Mesothelial cell of epicardium (in vitro differentiated cells): ENCODE data around the gene BRPF3. TPM values are rescaled to one million over a fixed set of nuclear protein-coding genes. Genes with fewer than 3 reads are reported as not detected.

Source experiments
- DNase-seq, 2 experiments: peaks; one replicate each; pipeline ENCODE4 v3.0.0; 2021; ENCODE audit warnings: low spot score in 2 of 2; ENCODE audit not compliant: unreplicated experiment in 2 of 2
- H3K27ac Mint-ChIP-seq: 2 replicates; pipeline ENCODE4 v1.8.0; 2021; ENCODE audit warnings: mixed read lengths
- H3K27me3 Mint-ChIP-seq: 2 replicates; pipeline ENCODE4 v1.8.0; 2021; ENCODE audit warnings: low read depth, mixed read lengths
- H3K36me3 Mint-ChIP-seq: 2 replicates; pipeline ENCODE4 v1.8.0; 2021; ENCODE audit warnings: mixed read lengths
- H3K4me1 Mint-ChIP-seq: 2 replicates; pipeline ENCODE4 v1.8.0; 2021; ENCODE audit warnings: mixed read lengths
- H3K4me3 Mint-ChIP-seq: 2 replicates; pipeline ENCODE4 v1.8.0; 2021; ENCODE audit warnings: mild to moderate bottlenecking, moderate library complexity, mixed read lengths
- H3K9me3 Mint-ChIP-seq: 2 replicates; pipeline ENCODE4 v1.8.0; 2021; ENCODE audit warnings: mixed read lengths
- CTCF ChIP-seq: fragments of 200-600 bp; sonication (generic); IDR thresholded peaks from one replicate; pipeline ENCODE4 v1.5.0; 2021; ENCODE audit warnings: antibody characterized with exemption; ENCODE audit not compliant: unreplicated experiment
- total RNA-seq: library from RNA; stranded (reverse); gene quantifications from 3 replicates; pipeline ENCODE4 v1.2.1, GENCODE V29; 2021

The BRPF3 gene
- total RNA-seq, 1 donor from 2014 or later, result 54.1 TPM

GRCh38 chr6:36195471-36196112, 952 bp upstream of the BRPF3 start:
- peak overlapping the region; percentile 73 for H3K4me3 Mint-ChIP-seq
- no peaks in the 10 kb centered on the region for H3K27me3 Mint-ChIP-seq
- peaks cover 3% of the 10 kb centered on the region for H3K9me3 Mint-ChIP-seq
- H3K4me1 Mint-ChIP-seq, result peaks cover 12% of the 10 kb centered on the region
- no peak for TF ChIP-seq CTCF
- H3K27ac Mint-ChIP-seq, result peak overlapping the region; percentile 76
- no peak for DNase-seq
- H3K36me3 Mint-ChIP-seq, result peaks cover 10% of the 10 kb centered on the region

GRCh38 chr6:36196880-36197548, 470 bp downstream of the BRPF3 start:
- Mint-ChIP-seq H3K36me3 (peaks cover 21% of the 10 kb centered on the region), H3K27me3 (no peaks in the 10 kb centered on the region), H3K9me3 (peaks cover 3% of the 10 kb centered on the region)

GRCh38 chr6:36197739-36198221, 1.2 kb downstream of the BRPF3 start:
- peaks cover 3% of the 10 kb centered on the region for H3K9me3 Mint-ChIP-seq
- peaks cover 20% of the 10 kb centered on the region for H3K4me1 Mint-ChIP-seq
- no peaks in the 10 kb centered on the region for H3K27me3 Mint-ChIP-seq
- no peak for TF ChIP-seq CTCF
- DNase-seq, result no peak
- H3K4me3 Mint-ChIP-seq, result peak overlapping the region; percentile 87
- peak overlapping the region; percentile 98 for H3K27ac Mint-ChIP-seq
- H3K36me3 Mint-ChIP-seq, result peaks cover 28% of the 10 kb centered on the region

More at GRCh38 chr6:36196880-36197548, 470 bp downstream of the BRPF3 start:
- peak; percentile 100 for DNase-seq
- Mint-ChIP-seq H3K4me1 (peaks cover 18% of the 10 kb centered on the region), H3K4me3 (peak overlapping the region; percentile 87), H3K27ac (peak overlapping the region; percentile 98)
- no peak for TF ChIP-seq CTCF

- no peak for DNase-seq
- H3K4me3 Mint-ChIP-seq, result peak overlapping the region; percentile 53
- H3K4me1 Mint-ChIP-seq, result peaks cover 24% of the 10 kb centered on the region
- H3K27ac Mint-ChIP-seq, result no peak overlapping the region
- peaks cover 34% of the 10 kb centered on the region for H3K36me3 Mint-ChIP-seq
- no peaks in the 10 kb centered on the region for H3K27me3 Mint-ChIP-seq
- peaks cover 3% of the 10 kb centered on the region for H3K9me3 Mint-ChIP-seq
- TF ChIP-seq CTCF, result no peak
Observed at GRCh38 chr6:36198986-36199385, 2.4 kb downstream of the BRPF3 start.

- no peak for TF ChIP-seq CTCF
- Mint-ChIP-seq H3K4me1 (peaks cover 22% of the 10 kb centered on the region), H3K36me3 (peaks cover 37% of the 10 kb centered on the region), H3K9me3 (peaks cover 3% of the 10 kb centered on the region), H3K27ac (no peak overlapping the region), H3K4me3 (no peak overlapping the region), H3K27me3 (no peaks in the 10 kb centered on the region)
- no peak for DNase-seq
Observed at GRCh38 chr6:36200154-36200891, 3.8 kb downstream of the BRPF3 start.
